IPS-NIHi7 (cell line): ENCODE results near the gene BGLAP.
A peak's percentile ranks its signal among the peaks of the same experiment; 100 is the strongest.

Experiments used
- DNase-seq: peaks from one replicate; pipeline ENCODE4 v3.0.0; 2012; ENCODE audit warnings: mixed read lengths; ENCODE audit errors: extremely low spot score

Gene BGLAP

GRCh38 chr1:156226782-156227181 is 15.2 kb upstream of the BGLAP start:
- no peak for DNase-seq

- no peak for DNase-seq
Measured at GRCh38 chr1:156228501-156228900, 13.5 kb upstream of the BGLAP start.

GRCh38 chr1:156229809-156230472 is 12.0 kb upstream of the BGLAP start:
- no peak for DNase-seq

GRCh38 chr1:156230473-156230837 is 11.5 kb upstream of the BGLAP start:
- DNase-seq, result no peak

- no peak for DNase-seq
Measured at GRCh38 chr1:156232201-156232894, 9.6 kb upstream of the BGLAP start.

GRCh38 chr1:156233426-156234127 is 8.4 kb upstream of the BGLAP start:
- DNase-seq, result no peak

- DNase-seq, result no peak
Measured at GRCh38 chr1:156236164-156236563, 5.8 kb upstream of the BGLAP start.

- no peak for DNase-seq
Measured at GRCh38 chr1:156238248-156238647, 3.7 kb upstream of the BGLAP start.

- no peak for DNase-seq
Measured at GRCh38 chr1:156241311-156241811, 623 bp upstream of the BGLAP start.

- DNase-seq, result no peak
Measured at GRCh38 chr1:156242738-156243137, 754 bp downstream of the BGLAP start.

GRCh38 chr1:156244126-156244525 is 2.1 kb downstream of the BGLAP start:
- DNase-seq, result no peak

- DNase-seq, result no peak
Measured at GRCh38 chr1:156244712-156245111, 2.7 kb downstream of the BGLAP start.

GRCh38 chr1:156245451-156246232 is 3.7 kb downstream of the BGLAP start:
- peak; percentile 71 for DNase-seq

GRCh38 chr1:156246241-156246780 is 4.3 kb downstream of the BGLAP start:
- DNase-seq, result no peak

- DNase-seq, result no peak
Measured at GRCh38 chr1:156246781-156247459, 4.9 kb downstream of the BGLAP start.

GRCh38 chr1:156247460-156248322 is 5.7 kb downstream of the BGLAP start, which contains the start of gene PAQR6:
PAQR6 (minus strand) TSS chr1:156248056; CDS start chr1:156246731, 1,325 bp downstream.
- peak; percentile 42 for DNase-seq

- no peak for DNase-seq
Measured at GRCh38 chr1:156248323-156248683, 6.3 kb downstream of the BGLAP start.

GRCh38 chr1:156249593-156249992 is 7.6 kb downstream of the BGLAP start:
- DNase-seq, result no peak

GRCh38 chr1:156251527-156251926 is 9.5 kb downstream of the BGLAP start:
- no peak for DNase-seq

GRCh38 chr1:156253634-156254033 is 11.7 kb downstream of the BGLAP start:
- no peak for DNase-seq
